CD4-positive, alpha-beta T cell (primary cell): ENCODE data around the gene TAAR6. TPM values are rescaled to one million over a fixed set of nuclear protein-coding genes. Genes with fewer than 3 reads are reported as not detected.
"Not testable (repeated sequence)": the region's sequence is repeated elsewhere in the genome, so short reads cannot be mapped to it uniquely, and the experiment has no call there.

ENCODE experiments used
- ATAC-seq: fragments of 200-7000 bp; cut with Tn5 transposase; one replicate; pipeline ENCODE4 v1.10.0; 2022; ENCODE audit warnings: mild to moderate bottlenecking; ENCODE audit not compliant: poor library complexity
- CTCF ChIA-PET: fragments of 350-600 bp; sonication (Branson Sonifier 250); formaldehyde crosslinking; loops from one replicate; lab custom pipeline; 2021; ENCODE audit warnings: antibody characterized with exemption, inconsistent platforms; lab: Charles Lee
- POLR2A ChIA-PET: fragments of 350-600 bp; sonication (Branson Sonifier 250); formaldehyde crosslinking; loops from one replicate; lab custom pipeline; 2021; ENCODE audit warnings: antibody characterized with exemption, inconsistent platforms; lab: Charles Lee
- DNase-seq, 14 experiments: peaks; one replicate each; pipeline ENCODE4 v3.0.0-alpha.2; 2013 to 2020; ENCODE audit warnings: mixed read lengths in 2 of 14
- H3K27ac ChIP-seq, 2 donors: one replicate each; pipeline versions ENCODE4 v1.5.1 to v1.7.0; 2013; ENCODE audit warnings: low read length in 2 of 2, low read depth in 1 of 2, mild to moderate bottlenecking in 1 of 2
- H3K27me3 ChIP-seq, 2 experiments: 1 replicate in 1 of 2; 2 replicates in 1 of 2; pipeline versions ENCODE4 v1.6.1 to v1.7.0; 2013; ENCODE audit warnings: low read length in 2 of 2, control low read depth in 1 of 2, mild to moderate bottlenecking in 1 of 2, moderate library complexity in 1 of 2; ENCODE audit not compliant: insufficient read depth in 2 of 2, control insufficient read depth in 1 of 2
- H3K36me3 ChIP-seq: one replicate; pipeline ENCODE4 v1.6.1; 2013; ENCODE audit warnings: low read length, control low read depth; ENCODE audit not compliant: insufficient read depth
- H3K4me1 ChIP-seq: one replicate; pipeline ENCODE4 v1.6.1; 2013; ENCODE audit warnings: low read length, control low read depth; ENCODE audit not compliant: insufficient read depth
- H3K4me3 ChIP-seq: one replicate; pipeline ENCODE4 v1.5.1; 2013; ENCODE audit warnings: mild to moderate bottlenecking, low read length, moderate library complexity
- H3K9me3 ChIP-seq, 2 experiments: 1 replicate in 1 of 2; 2 replicates in 1 of 2; pipeline versions ENCODE4 v1.6.1 to v1.7.0; 2013; ENCODE audit warnings: low read length in 2 of 2, mild to moderate bottlenecking in 2 of 2, control low read depth in 1 of 2, moderate library complexity in 1 of 2; ENCODE audit not compliant: control insufficient read depth in 1 of 2, insufficient read depth in 1 of 2
- H3K27ac Mint-ChIP-seq: one replicate; pipeline ENCODE4 v1.8.0; 2020; ENCODE audit warnings: mixed read lengths
- H3K27me3 Mint-ChIP-seq: one replicate; pipeline ENCODE4 v1.8.0; 2021; ENCODE audit warnings: mixed read lengths
- H3K36me3 Mint-ChIP-seq: one replicate; pipeline ENCODE4 v1.8.0; 2021; ENCODE audit warnings: low read depth, mixed read lengths
- H3K4me1 Mint-ChIP-seq: one replicate; pipeline ENCODE4 v1.8.0; 2021; ENCODE audit warnings: low read depth, mixed read lengths
- H3K4me3 Mint-ChIP-seq: one replicate; pipeline ENCODE4 v1.8.0; 2020; ENCODE audit warnings: mild to moderate bottlenecking, mixed read lengths
- H3K9me3 Mint-ChIP-seq: one replicate; pipeline ENCODE4 v1.8.0; 2020; ENCODE audit warnings: mixed read lengths
- CTCF ChIP-seq: fragments of 200-600 bp; IDR thresholded peaks from one replicate; pipeline ENCODE4 v1.8.0; 2022; ENCODE audit warnings: antibody characterized with exemption, mild to moderate bottlenecking
- intact Hi-C, 2 experiments: fragments of 100-400 bp; cut with DNase I in 1 of 2; cut with micrococcal nuclease in 1 of 2; formaldehyde crosslinking; loops; one replicate each; pipeline versions ENCODE4 v1.15.1 to v1.9.0; 2023 to 2025; cut with DNase I, micrococcal nuclease
- total RNA-seq, 174 experiments: library from RNA in 2 of 174; stranded (reverse) in 2 of 174; gene quantifications; one replicate each; pipeline ENCODE4 v1.2.3 and lab custom pipeline; 2021 to 2026

Gene TAAR6
- total RNA-seq, 2 experiments from 2014 or later: not detected

- peak; percentile 13 to 83 (median 58) for DNase-seq
- no peak overlapping the region for H3K4me3 ChIP-seq
Measured at GRCh38 chr6:132530293-132530974, 39.7 kb upstream of the TAAR6 start.

GRCh38 chr6:132534546-132534945, 35.6 kb upstream of the TAAR6 start:
- CTCF ChIA-PET: interaction anchor here (1.1 kb wide), 1 partner anchor 11 kb away, joined by 3 read pairs; no protein-coding TSS in a partner anchor
- POLR2A ChIA-PET, H3K27ac ChIP-seq, DNase-seq, H3K36me3 Mint-ChIP-seq, H3K4me1 Mint-ChIP-seq, H3K4me3 ChIP-seq, H3K36me3 ChIP-seq, ATAC-seq, H3K9me3 Mint-ChIP-seq, H3K4me3 Mint-ChIP-seq, H3K27ac Mint-ChIP-seq, H3K9me3 ChIP-seq, H3K4me1 ChIP-seq: not testable (repeated sequence)
- peaks cover 28% of the 10 kb centered on the region for H3K27me3 Mint-ChIP-seq
- H3K27me3 ChIP-seq: peaks cover 4 to 20% of the 10 kb centered on the region in 2 experiments
- intact Hi-C loops: loop anchor here (5.0 to 10.0 kb wide), 9 partner anchors 228 to 1560 kb away; no protein-coding TSS in a partner anchor

More at GRCh38 chr6:132530293-132530974, 39.7 kb upstream of the TAAR6 start:
- H3K27ac ChIP-seq: no peak overlapping the region
- Mint-ChIP-seq H3K9me3 (no peaks in the 10 kb centered on the region), H3K27ac (no peak overlapping the region), H3K4me3 (no peak overlapping the region), H3K4me1 (no peaks in the 10 kb centered on the region), H3K36me3 (no peaks in the 10 kb centered on the region), H3K27me3 (peaks cover 21% of the 10 kb centered on the region)
- H3K27me3 ChIP-seq: peaks cover 0 to 2% of the 10 kb centered on the region in 2 experiments
- POLR2A ChIA-PET: interaction anchor here (0.6 kb wide), 1 partner anchor 1024 kb away, joined by 3 read pairs; no protein-coding TSS in a partner anchor
- CTCF ChIA-PET: interaction anchor here (0.6 to 1.2 kb wide), 14 partner anchors 10 to 1566 kb away, joined by 3 to 13 read pairs (median 4); partner anchors contain the start of gene STX7
- H3K4me1 ChIP-seq: no peaks in the 10 kb centered on the region
- ATAC-seq: peak; percentile 73
- no peaks in the 10 kb centered on the region for H3K9me3 ChIP-seq
- intact Hi-C loops: loop anchor here (1.0 to 10.0 kb wide), 11 partner anchors 232 to 1566 kb away; no protein-coding TSS in a partner anchor
- no peaks in the 10 kb centered on the region for H3K36me3 ChIP-seq
- peak; percentile 92 for TF ChIP-seq CTCF

DNA sequence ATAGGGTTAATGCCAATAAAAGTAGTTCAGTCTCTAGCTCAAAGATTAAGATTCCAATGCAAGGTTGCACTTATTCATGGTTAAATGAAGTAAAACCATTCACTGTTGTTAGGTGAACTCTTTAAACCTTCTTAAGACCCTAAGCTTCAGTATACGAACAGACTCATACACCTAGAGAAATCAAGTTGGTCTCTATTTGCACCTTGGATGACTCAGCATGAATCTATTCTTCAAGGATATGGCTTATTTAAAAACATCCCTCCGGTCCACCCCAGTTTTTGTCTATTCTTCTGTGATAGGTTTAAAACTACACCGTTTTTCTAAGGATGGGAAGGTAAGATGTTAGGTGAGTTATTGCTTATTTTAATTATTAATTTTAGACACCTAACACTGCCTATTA, 33.0 kb upstream of the TAAR6 start:
- peaks cover 41% of the 10 kb centered on the region for H3K27me3 Mint-ChIP-seq
- no peak for DNase-seq

More for the DNA sequence above, 33.0 kb upstream of the TAAR6 start:
- Mint-ChIP-seq H3K4me3 (no peak overlapping the region), H3K36me3 (no peaks in the 10 kb centered on the region), H3K9me3 (no peaks in the 10 kb centered on the region), H3K27ac (no peak overlapping the region), H3K4me1 (no peaks in the 10 kb centered on the region)
- Histone ChIP-seq H3K36me3 (no peaks in the 10 kb centered on the region), H3K27ac (no peak overlapping the region), H3K27me3 (peaks cover 7 to 28% of the 10 kb centered on the region in 2 experiments), H3K4me1 (no peaks in the 10 kb centered on the region), H3K4me3 (no peak overlapping the region), H3K9me3 (no peaks in the 10 kb centered on the region)
- intact Hi-C loops: loop anchor here (10.0 kb wide), 2 partner anchors 228 to 1558 kb away; no protein-coding TSS in a partner anchor
- CTCF ChIA-PET: no interaction called here
- no peak for TF ChIP-seq CTCF
- no peak for ATAC-seq
- POLR2A ChIA-PET: no interaction called here
